ENCODE results near the gene ACAA2.
A peak's percentile ranks its signal among the peaks of the same experiment; 100 is the strongest.
"Not testable (repeated sequence)": the region's sequence is repeated elsewhere in the genome, so short reads cannot be mapped to it uniquely, and the experiment has no call there.

ACAA2 gene

GRCh38 chr18:49812286-49813068, 856 bp downstream of the ACAA2 start:
- DNase-seq (ENCODE audit: low read depth in 2 of 2) = no peak

DNA sequence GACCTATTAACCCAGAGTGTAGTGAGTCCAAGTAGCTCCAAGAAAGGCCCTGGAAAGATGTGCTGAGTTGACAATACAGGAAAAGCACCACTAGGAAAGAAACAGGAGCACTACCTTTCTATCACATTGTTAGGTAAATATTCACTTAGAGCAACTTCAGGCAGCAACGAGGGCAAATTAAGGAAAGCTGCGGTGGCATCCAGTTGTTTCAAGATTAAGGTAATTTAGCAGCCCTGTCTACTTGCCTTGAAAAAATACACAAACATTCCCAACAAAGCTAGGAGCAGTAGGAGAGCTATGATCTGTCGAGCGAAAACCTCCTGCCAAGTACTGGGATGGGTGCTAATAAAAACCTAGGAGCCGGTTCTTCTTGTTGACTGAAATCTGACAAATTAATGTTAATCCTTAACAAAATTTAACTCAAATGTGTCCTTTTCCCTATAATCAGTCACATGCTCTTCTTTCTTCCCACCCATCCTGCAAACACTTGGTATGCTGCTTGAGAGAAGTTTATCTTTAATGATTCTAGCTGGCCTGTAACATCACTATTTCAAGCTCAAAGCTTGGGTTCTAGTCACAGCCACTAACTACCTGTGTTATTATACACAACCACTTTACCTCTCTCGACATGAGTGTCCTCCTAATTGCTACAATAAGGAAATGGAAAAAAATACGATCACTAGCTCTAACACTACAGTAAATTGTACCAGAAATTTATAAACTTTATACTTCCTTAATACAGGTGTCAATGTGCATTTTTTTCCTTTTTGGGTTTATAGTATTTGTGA, 2.0 kb downstream of the ACAA2 start:
- no peak for DNase-seq (ENCODE audit: low read depth in 2 of 2)

- DNase-seq (ENCODE audit: low read depth in 2 of 2) = not testable (repeated sequence)
These were observed 4.7 kb downstream of the ACAA2 start for GRCh38 chr18:49808553-49809191.

DNA sequence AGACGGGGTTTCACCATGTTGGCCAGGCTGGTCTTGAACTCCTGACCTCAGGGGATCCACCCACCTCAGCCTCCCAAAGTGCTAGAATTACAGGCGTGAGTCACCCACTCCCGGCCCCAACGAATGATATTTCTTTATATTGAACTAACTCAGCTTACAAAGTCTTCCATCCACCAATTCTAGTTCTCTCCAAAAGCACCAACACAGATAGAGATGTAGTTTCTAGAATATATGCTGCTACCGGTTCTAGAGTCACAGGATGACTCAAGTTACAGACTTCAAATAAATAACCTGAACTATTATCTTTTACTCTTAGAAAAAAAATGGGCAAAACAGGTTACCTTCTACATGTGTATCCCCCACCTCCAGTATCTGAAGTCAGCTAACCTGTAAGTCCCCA, 9.2 kb downstream of the ACAA2 start:
- no peak for DNase-seq (ENCODE audit: low read depth in 2 of 2)

DNA sequence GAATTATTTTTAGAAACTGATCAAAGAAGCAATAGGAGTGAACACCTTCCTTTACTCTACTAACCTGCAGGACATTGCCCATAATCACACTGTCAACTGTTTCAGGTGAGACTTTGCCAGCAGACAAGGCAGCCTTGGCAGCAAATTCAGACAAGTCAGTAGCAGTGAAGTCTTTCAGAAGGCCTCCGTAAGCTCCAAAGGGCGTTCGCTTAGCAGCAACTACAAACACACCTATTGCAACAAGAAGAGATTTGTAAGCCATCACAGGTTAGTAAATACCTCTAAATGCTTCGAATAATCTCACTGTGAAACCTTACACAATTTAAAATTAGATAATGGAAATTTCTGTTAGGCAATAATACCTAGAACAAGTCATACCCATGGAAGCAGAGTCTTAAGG, 10.7 kb downstream of the ACAA2 start:
- no peak for DNase-seq (ENCODE audit: low read depth in 2 of 2)

GRCh38 chr18:49800491-49800890, 12.8 kb downstream of the ACAA2 start:
- DNase-seq (ENCODE audit: low read depth in 2 of 2) = not testable (repeated sequence)

GRCh38 chr18:49799806-49800205, 13.5 kb downstream of the ACAA2 start:
- DNase-seq (ENCODE audit: low read depth in 2 of 2) = not testable (repeated sequence)

- no peak for DNase-seq (ENCODE audit: low read depth in 2 of 2)
These were observed 15.3 kb downstream of the ACAA2 start for GRCh38 chr18:49798001-49798400.

DNA sequence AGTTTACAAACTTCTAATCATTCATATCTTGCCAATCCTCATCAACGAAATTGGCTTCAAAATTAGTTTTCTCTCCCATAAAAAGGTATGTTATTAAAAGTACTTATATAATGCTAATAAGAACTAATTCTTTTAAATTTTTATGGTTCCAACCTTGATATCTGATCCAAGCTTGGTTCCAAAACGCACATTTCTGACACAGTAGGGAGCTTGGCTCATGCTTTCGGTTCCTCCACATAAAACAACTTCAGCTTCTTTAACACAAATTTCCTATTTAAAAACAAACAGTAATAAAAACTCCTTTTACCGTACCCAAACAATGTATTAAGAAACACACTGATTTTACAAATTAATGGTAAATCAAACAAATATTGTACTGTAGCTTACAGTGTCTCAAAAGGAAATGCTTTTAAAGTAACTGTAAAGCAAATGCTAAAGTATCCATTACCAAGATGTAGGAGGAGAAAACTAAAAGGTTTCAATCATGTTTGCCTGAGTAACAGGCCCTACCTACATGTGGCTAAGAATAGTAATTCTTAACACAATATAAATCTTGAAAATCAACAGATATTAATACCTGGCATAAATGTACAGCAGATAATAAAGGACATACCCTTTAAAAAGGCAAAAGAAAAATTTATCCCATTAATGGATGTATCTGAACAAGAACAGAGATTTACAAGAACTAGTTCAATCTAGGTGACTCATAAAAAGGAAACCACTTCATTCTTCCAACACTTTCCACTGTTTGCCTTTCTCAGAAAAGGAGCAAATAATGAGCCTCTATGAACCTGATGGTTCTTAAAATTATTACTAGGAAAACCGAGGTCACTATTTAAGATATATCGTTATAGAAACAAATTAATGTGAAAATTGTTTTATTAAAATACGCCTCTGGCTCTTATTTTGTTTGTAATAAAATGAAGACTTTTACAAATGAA, 17.5 kb downstream of the ACAA2 start:
- DNase-seq (ENCODE audit: low read depth in 2 of 2) = no peak

DNA sequence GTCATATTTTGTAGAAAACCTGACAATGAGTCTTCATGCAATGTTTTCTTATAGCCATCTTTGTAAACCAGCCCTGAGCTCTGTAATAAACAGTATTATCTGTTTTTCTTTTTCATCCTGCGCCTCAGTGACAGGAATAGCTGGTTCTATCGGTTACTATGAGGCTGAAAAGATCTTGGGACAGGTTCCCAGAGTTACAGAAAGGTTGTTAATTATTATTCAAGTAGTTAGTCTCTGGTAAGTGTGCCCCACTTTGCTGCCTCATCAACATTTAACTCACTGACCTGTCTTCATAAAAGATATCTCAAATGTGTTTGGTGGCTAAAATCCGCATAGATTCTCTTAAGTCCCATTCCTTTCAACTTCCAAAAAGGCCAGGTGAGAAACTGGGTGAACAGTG, 18.6 kb downstream of the ACAA2 start:
- no peak for DNase-seq (ENCODE audit: low read depth in 2 of 2)

DNA sequence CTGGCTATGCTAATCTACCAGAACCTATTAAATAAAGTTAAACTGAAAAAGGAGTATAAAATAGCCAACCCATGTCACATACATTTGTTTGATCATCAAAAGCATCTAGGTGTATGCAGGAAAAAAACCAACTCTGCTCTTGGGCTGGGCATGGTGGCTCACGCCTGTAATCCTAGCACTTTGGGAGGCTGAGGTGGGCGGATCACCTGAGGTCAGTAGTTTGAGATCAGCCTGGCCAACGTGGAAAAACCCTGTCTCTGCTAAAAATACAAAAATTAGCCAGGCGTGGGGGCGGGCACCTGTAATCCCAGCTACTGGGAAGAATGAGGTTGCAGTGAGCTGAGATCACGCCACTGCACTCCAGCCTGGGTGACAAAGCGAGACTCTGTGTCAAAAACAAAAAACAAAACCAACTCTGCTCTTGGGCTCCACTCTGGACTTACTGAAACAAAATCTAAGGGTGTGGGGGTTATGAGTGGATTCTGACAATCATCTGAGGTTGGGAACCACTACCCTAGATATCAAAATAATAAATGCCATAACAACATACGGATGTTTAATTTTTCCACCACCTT, 23.7 kb downstream of the ACAA2 start:
- DNase-seq (ENCODE audit: low read depth in 2 of 2) = peak; percentile 7 to 8

DNA sequence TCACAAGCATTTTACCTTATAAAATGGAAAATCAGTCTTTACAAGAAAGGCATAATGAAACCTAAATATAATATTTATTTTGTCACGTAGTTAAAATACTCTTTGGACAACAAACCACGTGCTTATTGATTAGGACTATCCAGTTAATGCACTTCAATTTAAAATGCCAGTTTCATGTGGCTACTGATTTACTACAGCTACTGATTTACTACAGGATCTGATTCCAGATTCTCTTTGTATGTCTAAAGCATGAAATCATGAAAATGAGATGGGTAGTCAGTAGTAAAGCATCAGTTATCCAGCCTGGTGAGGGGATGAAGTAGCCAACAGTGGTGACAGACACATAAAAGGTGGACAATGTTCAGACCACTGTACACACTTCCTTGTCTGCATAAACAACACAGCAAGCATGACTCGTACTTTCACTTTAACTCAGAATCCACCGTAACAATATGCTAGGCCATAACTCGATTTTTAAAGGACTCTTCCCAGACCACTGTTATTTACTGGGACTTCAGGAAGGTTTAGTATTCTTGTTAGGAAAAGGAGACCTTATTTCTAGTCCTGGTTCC, 24.9 kb downstream of the ACAA2 start:
- DNase-seq (ENCODE audit: low read depth in 2 of 2) = no peak

- no peak for DNase-seq (ENCODE audit: low read depth in 2 of 2)
These were observed 27.2 kb downstream of the ACAA2 start for GRCh38 chr18:49786019-49786720.

DNA sequence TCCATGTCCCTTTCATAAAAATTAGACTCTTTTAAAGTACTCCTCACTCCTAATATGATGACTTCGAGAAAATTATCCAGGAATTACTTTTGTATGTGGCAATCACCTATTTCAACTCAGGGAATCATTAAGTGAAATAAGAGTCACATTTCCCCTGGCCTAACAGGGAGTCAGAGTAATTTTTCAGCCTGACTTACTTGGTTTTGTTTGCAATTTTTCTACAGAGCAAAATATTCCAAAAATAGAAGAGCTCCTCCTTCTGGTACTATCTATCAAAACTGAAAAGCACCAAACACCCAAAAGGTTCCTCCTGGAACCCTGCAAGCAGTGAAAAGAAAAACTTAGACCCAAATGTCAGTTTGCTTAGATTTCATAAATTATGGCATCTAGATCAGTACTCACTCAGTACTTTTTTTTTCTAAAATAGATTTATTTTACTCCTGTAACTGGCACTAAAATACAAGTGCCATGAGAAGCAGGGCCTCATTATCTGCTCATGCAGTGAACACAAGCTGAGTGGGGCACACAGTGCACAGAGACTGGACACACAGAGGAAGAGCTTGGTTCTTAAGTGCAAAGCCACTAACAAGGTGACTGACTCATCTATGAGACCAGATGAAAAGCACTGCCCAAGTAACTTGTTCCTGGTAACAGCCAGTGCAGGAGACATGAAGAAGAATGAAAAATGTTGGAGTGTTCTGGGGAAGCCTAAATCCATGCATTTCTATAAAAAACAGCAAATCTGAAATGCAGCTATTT, 28.7 kb downstream of the ACAA2 start:
- no peak for DNase-seq (ENCODE audit: low read depth in 2 of 2)

GRCh38 chr18:49783631-49784030, 29.7 kb downstream of the ACAA2 start:
- not testable (repeated sequence) for DNase-seq (ENCODE audit: low read depth in 2 of 2)

DNA sequence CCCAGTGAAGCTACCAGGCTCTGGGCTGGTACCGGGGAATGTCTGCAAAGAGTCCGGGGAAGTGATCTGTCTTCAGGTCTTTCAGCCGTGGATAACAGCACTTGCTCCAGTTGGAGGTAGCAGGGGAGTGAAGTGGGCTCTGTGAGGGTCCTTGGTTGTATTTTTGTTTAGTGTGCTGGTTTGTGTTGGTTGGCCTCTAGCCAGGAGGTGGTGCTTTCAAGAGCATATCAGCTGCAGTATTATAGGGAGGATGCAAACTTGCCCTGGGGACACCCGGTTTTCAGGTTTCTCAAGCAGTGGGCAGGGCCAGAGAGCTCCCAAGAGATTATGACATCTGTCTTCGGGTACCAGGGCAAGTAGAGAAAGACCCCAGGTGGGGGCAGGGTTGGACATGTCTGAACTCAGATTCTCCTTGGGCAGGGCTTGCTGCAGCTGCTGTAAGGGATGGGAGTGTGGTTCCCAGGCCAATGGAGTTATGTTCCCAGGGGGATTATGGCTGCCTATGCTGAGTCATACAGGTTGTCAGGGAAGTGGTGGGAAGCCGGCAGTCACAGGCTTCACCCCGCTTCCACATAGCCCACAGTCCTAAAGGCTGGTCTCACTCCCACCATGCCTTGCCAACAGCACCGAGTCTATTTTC, 34.4 kb downstream of the ACAA2 start:
- DNase-seq (ENCODE audit: low read depth in 2 of 2) = no peak

DNA sequence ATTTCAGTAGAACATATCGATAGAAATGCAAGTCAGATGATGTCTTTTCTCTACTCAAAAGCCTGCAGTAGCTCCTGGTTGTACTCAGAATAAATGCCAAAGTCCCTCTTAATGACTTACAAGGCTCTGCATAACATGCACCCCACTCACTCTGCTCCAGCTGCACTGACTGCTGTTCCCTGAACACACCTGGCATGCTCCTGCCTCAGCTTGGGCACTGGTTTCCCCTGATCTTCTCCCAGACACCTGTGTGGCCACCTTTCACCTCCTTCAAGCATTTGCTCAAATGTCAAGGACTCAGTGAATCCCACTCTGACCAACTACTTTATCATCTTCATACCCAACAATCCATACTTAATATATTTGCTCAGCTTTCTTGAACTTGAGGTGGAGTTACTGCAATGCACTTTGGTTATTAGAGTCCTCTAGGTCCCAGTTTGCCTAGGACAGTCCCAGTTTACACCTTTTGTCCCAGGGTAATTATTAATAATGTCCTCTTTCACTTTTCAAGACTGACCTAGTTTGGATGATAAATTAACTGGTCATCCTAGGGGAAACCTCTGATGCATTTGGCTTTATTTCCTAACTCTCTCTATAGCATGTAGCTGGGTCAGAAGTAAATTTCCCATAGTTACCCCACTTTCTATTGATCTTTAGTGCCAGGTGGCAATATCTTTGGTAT, 44.1 kb downstream of the ACAA2 start:
- no peak for DNase-seq (ENCODE audit: low read depth in 2 of 2)

DNA sequence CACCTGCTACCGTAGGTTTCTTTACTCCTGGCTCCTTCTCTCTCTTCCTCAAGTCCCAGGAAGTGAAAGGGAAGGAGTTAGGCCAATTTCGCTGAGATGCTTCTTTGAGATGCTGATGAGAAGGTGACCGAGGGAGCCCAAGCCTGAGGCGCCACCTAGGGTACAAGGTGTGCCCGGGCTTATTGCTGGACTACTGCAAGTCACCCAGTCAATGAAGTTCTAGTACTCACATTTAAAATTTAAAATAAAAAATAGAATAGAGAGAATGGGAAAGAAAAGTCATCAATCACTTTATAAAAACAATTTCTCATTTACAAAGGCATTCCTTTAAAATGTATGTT, 45.3 kb downstream of the ACAA2 start:
- no peak for DNase-seq (ENCODE audit: low read depth in 2 of 2)
